HG02884 (cell line): ENCODE measurements around the gene DNAH3.

Source experiments
- ATAC-seq: cut with Tn5 transposase; IDR thresholded peaks from one replicate; pipeline ENCODE4 v1.9.1; 2021; ENCODE audit warnings: mild to moderate bottlenecking, moderate library complexity; ENCODE audit not compliant: unreplicated experiment

The DNAH3 gene

DNA sequence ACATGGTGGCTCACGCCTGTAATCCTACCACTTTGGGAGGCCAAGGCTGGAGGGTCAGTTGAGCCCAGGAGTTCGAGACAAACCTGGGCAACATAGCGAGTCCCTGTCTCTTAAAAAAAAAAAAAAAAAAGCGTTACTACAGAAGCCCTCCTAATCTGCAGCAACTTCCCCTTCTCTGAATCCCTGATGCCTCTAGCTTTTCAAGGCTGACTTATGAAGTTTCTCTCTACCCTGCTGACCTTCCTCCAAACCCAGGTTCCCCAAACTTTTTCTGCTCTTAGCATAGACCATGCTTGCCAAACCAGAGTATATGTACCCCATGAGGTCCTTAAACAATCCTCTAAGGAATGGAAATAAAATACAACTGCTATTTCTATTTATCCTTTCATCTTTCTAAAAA lies 233.7 kb downstream of the DNAH3 start:
- ATAC-seq = no peak

DNA sequence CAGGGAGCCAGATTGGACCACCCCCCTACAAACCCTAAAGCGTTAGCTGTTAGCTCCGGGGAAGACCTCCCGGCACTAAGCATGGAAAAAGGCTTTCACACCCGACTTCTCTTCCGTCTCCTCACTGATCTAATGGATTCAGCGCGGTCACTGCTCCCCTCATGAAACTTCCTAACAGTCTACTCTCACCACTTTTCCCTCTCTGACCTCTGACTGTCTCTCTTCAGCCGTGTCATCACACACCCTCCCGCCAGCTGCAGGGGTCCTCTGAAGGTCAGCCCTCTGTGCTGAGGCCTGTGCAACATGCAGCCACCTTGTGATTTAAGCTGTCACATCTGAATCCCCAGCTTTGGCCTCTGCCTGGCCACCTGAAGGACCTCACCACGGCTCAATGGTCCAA lies 234.4 kb downstream of the DNAH3 start:
- ATAC-seq = no peak

GRCh38 chr16:20911361-20911760 lies 239.3 kb downstream of the DNAH3 start:
- no peak for ATAC-seq

DNA sequence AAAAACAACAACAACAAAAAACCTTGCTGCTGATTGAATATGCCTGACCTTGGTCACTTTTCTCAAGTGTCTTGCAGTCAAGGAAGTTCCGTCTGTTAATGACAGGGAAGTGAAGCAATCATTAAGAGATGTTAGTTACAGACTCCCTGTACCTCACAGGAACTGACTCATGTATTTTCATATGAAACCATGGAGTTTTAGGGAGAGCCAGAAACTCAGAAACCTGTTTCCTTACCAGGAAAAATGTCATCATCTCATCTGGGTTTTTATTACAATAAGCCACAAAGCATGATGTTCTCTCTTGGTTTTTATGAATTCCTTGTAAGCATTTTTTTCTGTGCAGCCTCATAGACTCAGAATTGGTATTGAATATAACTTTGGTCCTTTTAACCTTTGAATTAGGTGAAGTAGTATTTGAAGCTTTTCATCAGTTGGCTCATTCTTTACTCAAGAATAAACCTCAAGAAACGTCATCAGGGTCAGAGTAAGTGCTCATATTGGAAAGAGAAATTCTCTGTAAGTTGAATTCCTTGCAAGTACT lies 239.8 kb downstream of the DNAH3 start:
- no peak for ATAC-seq

DNA sequence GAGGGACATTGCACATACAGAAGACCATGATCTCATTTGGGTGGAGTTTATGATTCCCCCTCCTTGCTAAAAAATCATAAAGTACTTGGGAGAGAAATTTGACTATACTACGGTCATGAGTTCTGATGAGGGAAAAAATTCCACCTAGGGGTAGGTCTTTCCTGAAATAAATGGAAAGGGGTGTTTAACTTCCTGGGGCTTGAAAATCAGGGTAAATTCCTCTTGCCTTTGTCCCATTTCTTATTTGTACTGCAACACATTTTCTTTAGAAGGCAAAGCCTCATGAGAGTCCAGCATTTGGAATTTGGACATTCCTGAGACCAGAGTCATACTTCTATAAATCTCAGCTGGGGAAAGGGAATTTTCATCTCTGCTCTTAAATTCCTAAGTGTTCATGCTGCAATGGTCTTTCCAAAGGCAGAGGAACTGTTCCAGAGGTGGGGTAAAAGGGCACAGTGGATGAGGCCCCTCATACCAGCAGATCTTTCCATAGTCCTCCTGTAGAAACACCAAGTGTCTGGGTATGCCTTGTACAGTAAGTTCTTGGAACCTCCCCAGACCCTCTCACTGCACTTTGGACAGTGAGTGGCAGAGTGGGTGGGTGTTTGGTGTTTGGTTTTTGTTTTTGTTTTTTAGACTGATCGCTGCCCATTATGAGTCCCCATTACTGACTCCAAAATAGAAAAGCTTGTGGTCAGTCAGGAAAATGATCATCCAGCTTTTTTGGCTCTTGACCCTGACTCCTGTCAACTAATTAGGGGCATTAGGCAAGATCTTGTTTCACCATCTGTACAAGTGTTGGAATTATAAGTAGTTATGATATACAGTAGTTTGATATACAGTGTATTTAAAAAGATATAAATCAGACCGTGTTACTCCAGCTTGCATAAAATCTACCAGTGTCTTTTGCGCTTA lies 244.0 kb downstream of the DNAH3 start:
- ATAC-seq = no peak

DNA sequence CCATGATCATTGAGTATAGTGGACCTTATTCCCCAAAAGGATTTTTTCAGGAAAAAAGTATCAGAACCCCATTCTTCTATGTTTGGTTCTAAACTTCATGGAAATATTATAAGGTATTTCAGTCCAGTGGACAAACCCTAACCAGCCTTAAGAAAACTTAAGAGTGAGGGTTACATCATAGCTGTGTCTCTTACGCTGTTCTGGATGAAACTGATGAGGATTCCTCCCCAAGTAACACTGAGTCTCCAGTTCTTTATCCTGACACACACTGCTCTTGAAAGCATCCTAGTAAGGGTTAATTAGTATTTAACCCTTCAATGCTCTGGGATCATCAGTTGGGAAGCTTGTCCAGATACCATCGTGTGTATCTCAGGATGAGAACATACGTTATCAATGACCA lies 245.1 kb downstream of the DNAH3 start:
- ATAC-seq = no peak

GRCh38 chr16:20904507-20905081 lies 246.1 kb downstream of the DNAH3 start:
- no peak for ATAC-seq

DNA sequence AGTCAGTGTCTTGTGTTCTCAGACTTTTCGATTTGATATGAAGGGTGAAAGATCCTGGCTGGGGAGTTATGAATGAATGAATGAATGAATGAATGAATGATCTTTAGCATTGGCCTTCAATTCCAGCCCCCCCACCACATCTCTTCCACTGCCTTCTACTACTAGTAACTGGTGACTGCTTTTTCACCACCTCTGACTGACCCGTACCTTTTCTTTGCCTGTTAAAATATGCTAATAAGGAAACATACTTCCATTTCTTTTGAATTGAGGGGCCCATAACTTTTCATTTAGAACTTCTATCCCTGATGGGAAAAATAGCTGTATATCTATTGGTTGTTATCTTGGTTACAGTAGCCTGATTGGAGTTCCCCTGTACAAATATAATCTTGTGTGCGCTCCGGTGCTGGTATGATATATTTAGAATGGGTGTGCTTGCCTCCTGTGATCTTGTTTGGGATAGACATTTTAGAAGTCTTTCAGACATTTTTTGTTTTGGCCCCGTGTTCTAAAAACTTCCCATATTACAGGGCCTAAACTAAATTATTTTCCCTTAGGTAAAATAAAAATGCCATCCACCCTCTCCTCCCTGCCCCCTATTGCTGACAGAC lies 246.6 kb downstream of the DNAH3 start:
- no peak for ATAC-seq

DNA sequence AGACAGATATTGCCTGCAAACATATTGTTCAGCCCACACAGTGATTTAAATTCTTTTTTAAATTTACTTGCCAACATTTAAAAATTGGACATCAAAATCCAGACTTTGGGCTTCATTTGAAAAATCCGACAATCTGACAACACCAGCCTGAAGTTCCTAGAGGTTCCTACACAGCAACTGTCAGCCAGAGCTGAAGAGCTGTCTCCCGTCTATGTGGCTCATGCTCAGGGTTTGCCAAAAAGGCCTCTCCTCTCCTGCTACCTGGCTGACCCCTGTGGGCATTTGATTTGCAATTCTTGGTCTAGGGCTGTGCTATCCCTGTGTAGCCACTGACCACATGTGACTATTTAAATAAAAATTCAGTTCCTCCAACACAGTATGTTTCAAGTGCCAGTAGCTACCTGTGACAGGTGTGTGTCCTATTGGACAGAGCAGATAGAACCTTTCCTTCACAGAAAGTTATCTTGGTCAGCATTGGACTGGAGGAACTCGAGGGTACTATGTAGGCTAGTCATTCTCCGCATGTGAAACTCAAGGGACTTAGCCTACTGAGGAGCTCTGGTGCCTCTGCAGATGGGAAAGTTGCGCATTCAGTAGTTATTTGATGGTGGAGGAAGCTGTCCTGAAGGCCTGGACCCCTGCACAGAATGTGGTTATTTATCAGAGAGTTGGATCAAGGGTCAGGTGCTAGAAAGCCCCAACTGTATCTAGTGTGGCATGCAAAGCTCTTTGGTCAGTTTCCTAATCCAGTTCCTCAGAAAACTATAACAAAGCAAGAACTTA lies 247.3 kb downstream of the DNAH3 start:
- no peak for ATAC-seq

- ATAC-seq = no peak
Measured at GRCh38 chr16:20902426-20902825, 248.2 kb downstream of the DNAH3 start.

DNA sequence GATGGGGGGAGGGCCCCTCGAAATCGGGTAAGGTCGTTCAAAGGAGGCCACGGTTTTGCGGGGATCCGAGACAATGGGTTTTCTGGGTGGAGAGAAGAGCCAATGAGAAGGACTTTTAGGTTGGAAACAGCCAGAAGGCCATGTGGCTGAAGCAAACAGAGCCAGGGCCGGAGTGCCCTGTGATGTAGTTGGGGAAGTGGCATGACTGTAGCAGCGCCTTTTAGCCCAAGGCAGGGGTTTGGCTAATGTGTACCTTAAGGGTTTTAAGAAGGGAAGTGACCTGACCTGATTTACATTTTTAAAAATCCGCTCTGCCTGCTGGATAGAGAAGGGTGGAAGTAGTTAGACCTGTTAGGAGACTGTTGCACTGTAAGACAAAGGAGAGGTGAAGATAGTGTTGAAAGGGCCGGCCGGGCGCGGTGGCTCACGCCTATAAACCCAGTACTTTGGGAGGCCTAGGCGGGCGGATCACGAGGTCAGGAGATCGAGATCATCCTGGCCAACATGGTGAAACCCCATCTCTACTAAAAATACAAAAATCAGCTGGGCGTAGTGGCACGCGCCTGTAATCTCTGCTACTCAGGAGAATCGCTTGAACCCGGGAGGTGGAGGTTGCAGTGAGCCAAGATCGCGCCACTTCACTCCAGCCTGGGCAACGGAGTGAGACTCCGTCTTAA lies 249.1 kb downstream of the DNAH3 start:
- ATAC-seq = no peak

DNA sequence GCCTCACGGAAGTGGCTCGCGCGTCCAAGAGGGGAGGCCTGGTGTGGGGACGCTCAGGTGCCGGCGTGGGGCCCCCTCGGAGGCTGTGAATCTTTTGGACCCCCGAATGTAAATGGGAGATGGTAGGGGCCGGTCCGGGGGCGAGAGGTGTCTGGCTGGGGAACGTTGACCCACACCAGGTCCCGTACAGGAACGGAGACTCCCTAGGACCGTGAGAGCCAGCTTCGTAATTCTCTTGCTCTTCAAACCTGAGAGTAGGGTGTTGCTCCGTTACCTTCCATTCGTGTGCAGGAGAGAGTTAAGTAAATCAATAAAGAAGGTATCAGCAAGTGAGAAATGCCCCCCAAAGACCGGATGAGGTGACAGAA lies 249.6 kb downstream of the DNAH3 start:
- ATAC-seq = no peak

DNA sequence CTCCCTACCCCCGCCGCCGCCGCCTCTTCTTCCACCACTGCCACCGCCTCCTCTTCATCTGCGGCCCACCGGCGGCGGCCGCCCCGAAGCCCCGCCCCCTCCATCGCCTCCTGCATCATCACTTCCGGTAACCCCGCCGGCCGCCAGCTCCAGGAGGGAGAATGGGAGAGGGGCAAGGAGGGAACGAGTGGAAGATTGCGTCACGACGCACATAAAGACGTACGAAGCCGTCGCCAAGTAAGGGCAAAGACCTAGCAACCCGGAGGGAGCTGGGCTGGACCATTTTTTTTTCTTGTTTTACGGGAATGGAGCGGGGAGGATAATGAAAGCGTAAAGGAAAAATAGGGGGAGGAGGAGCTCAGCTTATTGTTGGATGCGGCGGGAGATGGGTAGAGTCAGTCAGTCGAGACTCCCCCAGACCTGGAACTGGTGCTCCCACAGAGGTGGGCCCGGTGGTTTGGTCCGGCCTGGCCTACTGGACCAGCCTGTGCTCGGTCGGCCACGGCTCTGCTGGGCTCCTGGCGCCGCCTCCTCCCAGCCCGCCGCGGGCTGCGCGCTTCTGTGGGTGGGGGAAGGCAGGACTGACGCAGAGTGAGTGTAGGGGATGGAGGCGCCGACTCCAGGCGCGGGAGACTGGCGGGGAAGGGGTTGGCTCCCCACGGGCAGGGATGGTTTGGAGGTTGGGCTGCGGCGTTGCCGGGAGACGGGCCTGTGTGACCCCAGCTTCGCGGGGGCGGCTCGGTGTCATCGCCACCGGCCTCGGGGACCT lies 250.2 kb downstream of the DNAH3 start, which contains the start of the genes DCUN1D3 and LYRM1:
Gene DCUN1D3, minus strand, starts transcription at position 60 of the 769 bp plus-strand sequence. CDS start 37,820 bp downstream, outside the sequence.
Gene LYRM1, plus strand, starts transcription at position 473 of the 769 bp plus-strand sequence. CDS start 14,785 bp downstream, outside the sequence.
- peak; percentile 77 for ATAC-seq

DNA sequence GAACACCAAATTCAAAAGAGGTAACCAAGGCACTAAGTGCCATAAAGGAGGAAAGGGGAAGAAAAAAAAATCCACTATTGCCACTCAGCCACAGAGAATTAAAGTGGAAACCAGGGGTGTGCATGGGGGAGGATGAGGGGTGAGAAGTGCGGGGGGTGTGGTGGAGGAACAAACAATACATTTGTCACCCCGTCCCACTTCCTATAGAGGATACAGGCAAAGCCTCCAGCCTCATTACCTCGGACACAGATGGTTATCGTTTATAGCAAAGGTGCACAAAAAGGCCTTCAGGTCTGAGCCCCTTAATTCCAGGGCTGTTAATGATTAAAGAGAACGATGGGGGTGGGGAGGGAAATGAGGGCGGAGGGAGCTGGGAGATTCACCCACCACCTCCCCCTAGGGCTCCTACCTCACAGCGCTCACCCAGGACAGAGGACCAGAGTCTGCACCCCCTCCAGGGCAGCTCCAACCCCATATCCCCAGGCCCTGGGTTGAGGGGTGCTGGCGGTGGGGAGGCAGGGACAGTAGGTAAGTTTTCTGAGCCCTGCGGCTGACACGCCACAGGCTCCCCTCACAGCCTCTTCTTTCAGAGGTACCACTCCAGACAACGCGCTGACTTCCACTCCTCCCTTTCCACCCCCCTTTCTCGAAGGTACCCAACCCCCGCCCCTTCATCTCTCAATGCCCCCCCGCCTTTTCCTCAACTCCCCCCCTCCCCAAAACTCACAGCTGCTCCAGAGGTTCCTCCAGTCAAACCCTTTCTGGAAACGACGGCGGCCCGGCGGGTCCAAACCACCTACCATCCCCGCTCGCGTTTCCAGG lies 251.0 kb downstream of the DNAH3 start:
- ATAC-seq = no peak

- no peak for ATAC-seq
Measured at GRCh38 chr16:20899071-20899470, 251.6 kb downstream of the DNAH3 start.

DNA sequence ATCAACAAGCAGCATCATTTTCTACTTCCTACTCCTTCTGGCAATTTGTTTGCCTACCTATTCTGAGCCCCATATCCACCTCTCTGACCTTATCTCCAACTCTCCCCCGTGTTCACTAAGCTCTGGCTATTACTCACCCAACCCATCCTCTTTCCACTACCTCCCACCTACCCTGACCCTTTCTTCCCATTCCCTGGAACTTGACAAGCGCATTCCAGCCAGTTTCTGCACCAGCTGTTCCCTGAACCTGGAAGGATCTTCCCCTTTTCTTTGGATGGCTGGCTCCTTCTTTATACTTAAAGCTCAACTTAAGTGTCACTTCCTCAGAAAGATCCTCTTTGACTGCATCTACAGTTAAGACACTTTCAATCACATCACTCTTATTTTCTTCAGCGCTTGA lies 252.7 kb downstream of the DNAH3 start:
- no peak for ATAC-seq

DNA sequence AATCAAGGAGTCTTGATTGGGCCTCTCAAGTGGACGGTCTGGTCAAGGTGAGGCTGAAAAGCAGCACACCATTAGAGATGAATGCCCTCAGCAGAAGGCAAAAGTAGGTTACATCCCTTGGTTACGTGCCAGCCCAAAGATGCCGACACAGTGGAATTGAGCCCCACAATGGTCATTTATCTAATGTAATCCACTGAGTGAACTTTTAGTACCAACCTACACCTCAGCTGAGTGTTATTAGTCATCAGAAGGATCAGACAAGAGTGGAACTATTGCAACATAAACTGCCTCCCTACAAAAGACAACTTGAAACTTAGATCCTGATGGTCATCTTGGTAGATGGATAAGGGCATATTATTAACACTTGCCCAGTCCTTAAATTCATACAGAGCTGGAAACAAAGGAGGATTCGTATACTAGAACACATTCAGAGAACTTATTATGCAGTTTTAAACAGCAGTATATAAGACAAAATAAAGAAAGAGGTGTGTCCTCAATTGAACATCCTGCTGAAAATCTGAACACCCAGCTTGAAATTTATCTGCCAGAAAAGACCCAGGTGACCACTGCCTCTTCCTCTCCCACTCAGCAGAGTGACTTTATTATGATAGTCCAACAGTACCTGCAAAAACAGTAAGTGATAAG lies 253.3 kb downstream of the DNAH3 start:
- ATAC-seq = no peak

DNA sequence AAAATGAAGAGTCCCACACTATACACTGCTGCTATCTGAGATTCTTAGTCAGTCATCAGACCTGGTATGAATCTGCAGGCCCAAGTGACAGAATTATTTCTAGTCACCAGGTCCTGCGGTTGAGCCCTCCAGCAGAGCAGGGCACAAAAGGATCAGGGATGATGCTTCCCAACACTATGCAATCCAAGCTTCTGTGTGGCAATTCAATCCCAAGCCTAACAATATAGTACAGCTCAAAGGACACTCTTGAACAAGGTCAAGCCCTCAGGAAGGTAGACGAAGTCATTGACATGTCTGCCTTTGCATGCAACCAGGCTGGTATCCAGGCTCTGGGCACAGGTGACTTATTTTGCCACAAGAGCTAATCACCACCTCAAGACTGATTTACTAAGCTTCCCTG lies 256.3 kb downstream of the DNAH3 start:
- ATAC-seq = no peak
